Activated T-helper 1 cell treated with anti-CD3 and anti-CD28 coated beads, Interleukin-12 subunit alpha, Interleukin-12 subunit beta, Interleukin-2, Interleukin-4 antibody, amounts not matched to agents 30 ng/mL and 10 ng/mL and 1 ng/mL, durations not matched to agents 14 hours and 24 hours and 36 hours (primary cell): ENCODE data around the gene RAB31. TPM values are rescaled to one million over a fixed set of nuclear protein-coding genes. Genes with fewer than 3 reads are reported as not detected.
A peak's percentile ranks its signal among the peaks of the same experiment; 100 is the strongest.
"Not testable (repeated sequence)": the region's sequence is repeated elsewhere in the genome, so short reads cannot be mapped to it uniquely, and the experiment has no call there.

ENCODE experiments used
- DNase-seq: peaks from one replicate; pipeline ENCODE4 v3.0.0; 2021; ENCODE audit warnings: low spot score
- H3K27ac Mint-ChIP-seq: one replicate; pipeline ENCODE4 v1.8.0; 2021; ENCODE audit warnings: mild to moderate bottlenecking, mixed read lengths
- H3K27me3 Mint-ChIP-seq: one replicate; pipeline ENCODE4 v1.8.0; 2022; ENCODE audit warnings: mild to moderate bottlenecking, moderate library complexity, mixed read lengths; ENCODE audit not compliant: insufficient read depth
- H3K36me3 Mint-ChIP-seq: one replicate; pipeline ENCODE4 v1.8.0; 2021; ENCODE audit warnings: low read depth, mixed read lengths
- H3K4me1 Mint-ChIP-seq: one replicate; pipeline ENCODE4 v1.8.0; 2021; ENCODE audit warnings: low read depth, mixed read lengths
- H3K4me3 Mint-ChIP-seq: one replicate; pipeline ENCODE4 v1.8.0; 2021; ENCODE audit warnings: mild to moderate bottlenecking, moderate library complexity, mixed read lengths
- H3K9me3 Mint-ChIP-seq: one replicate; pipeline ENCODE4 v1.8.0; 2021; ENCODE audit warnings: mixed read lengths
- intact Hi-C: fragments of 100-400 bp; cut with micrococcal nuclease; formaldehyde crosslinking; loops from one replicate; pipeline ENCODE4 v1.15.1; 2024
- total RNA-seq: library from RNA; stranded (reverse); gene quantifications from 2 replicates; pipeline ENCODE4 v1.2.3, GENCODE V29; 2022

The RAB31 gene
- total RNA-seq, 1 donor from 2014 or later: 0.13 TPM

- peaks cover under 1% of the 10 kb centered on the region for H3K27me3 Mint-ChIP-seq
- peaks cover 18% of the 10 kb centered on the region for H3K4me1 Mint-ChIP-seq
- H3K27ac Mint-ChIP-seq: no peak overlapping the region
- no peak for DNase-seq
- no peaks in the 10 kb centered on the region for H3K9me3 Mint-ChIP-seq
- intact Hi-C loops: no loop called here
- no peaks in the 10 kb centered on the region for H3K36me3 Mint-ChIP-seq
- H3K4me3 Mint-ChIP-seq: no peak overlapping the region
These were observed 186.5 kb downstream of the RAB31 start for GRCh38 chr18:9894454-9895068.

GRCh38 chr18:9897129-9897528 lies 189.0 kb downstream of the RAB31 start:
- peaks cover 2% of the 10 kb centered on the region for H3K27me3 Mint-ChIP-seq
- H3K4me3 Mint-ChIP-seq: no peak overlapping the region
- H3K4me1 Mint-ChIP-seq: peaks cover 18% of the 10 kb centered on the region
- H3K9me3 Mint-ChIP-seq: no peaks in the 10 kb centered on the region
- no peak for DNase-seq
- intact Hi-C loops: no loop called here
- H3K36me3 Mint-ChIP-seq: no peaks in the 10 kb centered on the region
- no peak overlapping the region for H3K27ac Mint-ChIP-seq

GRCh38 chr18:9897787-9898291 lies 189.7 kb downstream of the RAB31 start:
- DNase-seq, H3K9me3 Mint-ChIP-seq, H3K27ac Mint-ChIP-seq, intact Hi-C loops, H3K36me3 Mint-ChIP-seq, H3K27me3 Mint-ChIP-seq, H3K4me3 Mint-ChIP-seq: not testable (repeated sequence)
- peaks cover 18% of the 10 kb centered on the region for H3K4me1 Mint-ChIP-seq

- Mint-ChIP-seq H3K4me1 (peaks cover 18% of the 10 kb centered on the region), H3K4me3 (no peak overlapping the region), H3K27ac (peak overlapping the region; percentile 15), H3K27me3 (peaks cover 4% of the 10 kb centered on the region), H3K36me3 (no peaks in the 10 kb centered on the region), H3K9me3 (no peaks in the 10 kb centered on the region)
- intact Hi-C loops: no loop called here
- no peak for DNase-seq
These were observed 190.9 kb downstream of the RAB31 start for GRCh38 chr18:9898792-9899549.

- Mint-ChIP-seq H3K27ac (peak overlapping the region; percentile 15), H3K4me1 (peaks cover 14% of the 10 kb centered on the region)
- DNase-seq, H3K36me3 Mint-ChIP-seq, H3K9me3 Mint-ChIP-seq, H3K27me3 Mint-ChIP-seq, intact Hi-C loops, H3K4me3 Mint-ChIP-seq: not testable (repeated sequence)
These were observed 191.4 kb downstream of the RAB31 start for GRCh38 chr18:9899550-9899930.

GRCh38 chr18:9900699-9901098 lies 192.6 kb downstream of the RAB31 start:
- intact Hi-C loops: no loop called here
- no peaks in the 10 kb centered on the region for H3K36me3 Mint-ChIP-seq
- H3K27ac Mint-ChIP-seq: no peak overlapping the region
- peaks cover 4% of the 10 kb centered on the region for H3K27me3 Mint-ChIP-seq
- H3K4me1 Mint-ChIP-seq: peaks cover 10% of the 10 kb centered on the region
- no peak for DNase-seq
- no peaks in the 10 kb centered on the region for H3K9me3 Mint-ChIP-seq
- H3K4me3 Mint-ChIP-seq: no peak overlapping the region

GRCh38 chr18:9901377-9901776 lies 193.3 kb downstream of the RAB31 start:
- Mint-ChIP-seq H3K27ac (no peak overlapping the region), H3K4me1 (peaks cover 10% of the 10 kb centered on the region), H3K9me3 (no peaks in the 10 kb centered on the region), H3K27me3 (peaks cover 4% of the 10 kb centered on the region), H3K36me3 (no peaks in the 10 kb centered on the region), H3K4me3 (no peak overlapping the region)
- intact Hi-C loops: no loop called here
- no peak for DNase-seq

- H3K36me3 Mint-ChIP-seq, H3K27ac Mint-ChIP-seq, DNase-seq, H3K4me3 Mint-ChIP-seq, H3K9me3 Mint-ChIP-seq, intact Hi-C loops: not testable (repeated sequence)
- peaks cover 10% of the 10 kb centered on the region for H3K4me1 Mint-ChIP-seq
- H3K27me3 Mint-ChIP-seq: peaks cover 10% of the 10 kb centered on the region
These were observed 194.2 kb downstream of the RAB31 start for GRCh38 chr18:9902264-9902663.

- no peaks in the 10 kb centered on the region for H3K9me3 Mint-ChIP-seq
- peaks cover 10% of the 10 kb centered on the region for H3K4me1 Mint-ChIP-seq
- H3K27ac Mint-ChIP-seq: no peak overlapping the region
- DNase-seq: no peak
- intact Hi-C loops: no loop called here
- H3K36me3 Mint-ChIP-seq: no peaks in the 10 kb centered on the region
- no peak overlapping the region for H3K4me3 Mint-ChIP-seq
- peaks cover 10% of the 10 kb centered on the region for H3K27me3 Mint-ChIP-seq
These were observed 194.7 kb downstream of the RAB31 start for GRCh38 chr18:9902832-9903231.

- no peak for DNase-seq
- Mint-ChIP-seq H3K36me3 (no peaks in the 10 kb centered on the region), H3K27me3 (peaks cover 18% of the 10 kb centered on the region), H3K4me3 (no peak overlapping the region), H3K27ac (no peak overlapping the region), H3K4me1 (no peaks in the 10 kb centered on the region), H3K9me3 (no peaks in the 10 kb centered on the region)
- intact Hi-C loops: no loop called here
These were observed 197.4 kb downstream of the RAB31 start for GRCh38 chr18:9905401-9905922.

GRCh38 chr18:9906481-9906880 lies 198.4 kb downstream of the RAB31 start:
- no peaks in the 10 kb centered on the region for H3K36me3 Mint-ChIP-seq
- H3K27ac Mint-ChIP-seq: no peak overlapping the region
- H3K9me3 Mint-ChIP-seq: no peaks in the 10 kb centered on the region
- H3K27me3 Mint-ChIP-seq: peaks cover 16% of the 10 kb centered on the region
- intact Hi-C loops: no loop called here
- H3K4me3 Mint-ChIP-seq: no peak overlapping the region
- no peak for DNase-seq
- no peaks in the 10 kb centered on the region for H3K4me1 Mint-ChIP-seq

GRCh38 chr18:9907867-9908266 lies 199.8 kb downstream of the RAB31 start:
- peaks cover 15% of the 10 kb centered on the region for H3K27me3 Mint-ChIP-seq
- H3K9me3 Mint-ChIP-seq: no peaks in the 10 kb centered on the region
- no peak overlapping the region for H3K4me3 Mint-ChIP-seq
- intact Hi-C loops: no loop called here
- H3K36me3 Mint-ChIP-seq: no peaks in the 10 kb centered on the region
- peaks cover 3% of the 10 kb centered on the region for H3K4me1 Mint-ChIP-seq
- no peak overlapping the region for H3K27ac Mint-ChIP-seq
- DNase-seq: no peak

GRCh38 chr18:9910071-9910470 lies 202.0 kb downstream of the RAB31 start:
- H3K36me3 Mint-ChIP-seq: no peaks in the 10 kb centered on the region
- H3K4me3 Mint-ChIP-seq: no peak overlapping the region
- H3K27me3 Mint-ChIP-seq: peaks cover 15% of the 10 kb centered on the region
- H3K27ac Mint-ChIP-seq: no peak overlapping the region
- intact Hi-C loops: loop anchor here (5.0 to 10.0 kb wide), 3 partner anchors 775 to 1205 kb away; partner anchors contain the start of genes ANKRD12, MTCL1 and NDUFV2
- no peak for DNase-seq
- H3K4me1 Mint-ChIP-seq: peaks cover 10% of the 10 kb centered on the region
- H3K9me3 Mint-ChIP-seq: no peaks in the 10 kb centered on the region
